ENCODE data around the gene COL27A1. TPM values are rescaled to one million over a fixed set of nuclear protein-coding genes. Genes with fewer than 3 reads are reported as not detected.

Gene COL27A1
- total RNA-seq, 2 donors from 2014 or later: 1.3 to 2.4 TPM

DNA sequence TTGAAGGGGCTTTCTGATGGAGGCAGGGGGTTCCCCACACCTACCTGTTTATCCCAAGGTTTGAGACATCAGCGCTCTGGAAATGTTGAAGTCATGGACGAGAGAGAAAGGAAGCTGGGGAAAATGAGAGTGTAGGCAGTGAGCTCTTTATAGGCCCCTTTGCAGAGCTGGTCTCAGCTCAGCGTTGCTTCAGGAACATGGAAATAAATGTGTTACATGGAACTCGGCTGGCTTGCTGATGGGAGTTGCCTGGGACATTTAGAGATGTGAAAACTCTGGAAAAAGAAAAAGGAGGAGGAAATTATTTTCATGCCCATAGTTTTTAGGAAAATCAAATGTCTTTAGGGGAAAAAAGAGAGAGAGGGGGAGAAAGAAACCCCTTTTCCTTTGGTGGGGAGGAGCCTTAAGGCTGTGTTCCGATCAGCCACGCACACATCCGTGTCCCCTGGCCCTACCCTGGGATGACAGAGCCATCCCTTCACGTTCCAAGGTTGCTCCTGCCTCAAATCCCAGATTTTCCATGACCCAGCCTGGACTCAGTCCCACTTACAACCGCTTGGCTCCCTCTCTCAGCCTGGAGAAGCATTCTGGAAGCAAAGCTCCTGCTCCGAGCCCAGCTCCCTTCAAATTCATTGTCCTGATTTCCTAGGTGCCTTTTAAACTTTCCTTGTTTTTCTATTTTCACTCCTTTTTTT, 78.3 kb downstream of the COL27A1 start:
- ATAC-seq (replicated peaks in 1 of 2) (no peak), DNase-seq (no peak)
- Mint-ChIP-seq H3K4me3 (no peak overlapping the region), H3K4me1 (ENCODE audit: low read depth) (no peaks in the 10 kb centered on the region), H3K9me3 (no peaks in the 10 kb centered on the region), H3K36me3 (ENCODE audit: insufficient read depth in 2 of 2) (no peaks in the 10 kb centered on the region), H3K27me3 (ENCODE audit: low read depth) (no peaks in the 10 kb centered on the region), H3K27ac (no peak overlapping the region)

DNA sequence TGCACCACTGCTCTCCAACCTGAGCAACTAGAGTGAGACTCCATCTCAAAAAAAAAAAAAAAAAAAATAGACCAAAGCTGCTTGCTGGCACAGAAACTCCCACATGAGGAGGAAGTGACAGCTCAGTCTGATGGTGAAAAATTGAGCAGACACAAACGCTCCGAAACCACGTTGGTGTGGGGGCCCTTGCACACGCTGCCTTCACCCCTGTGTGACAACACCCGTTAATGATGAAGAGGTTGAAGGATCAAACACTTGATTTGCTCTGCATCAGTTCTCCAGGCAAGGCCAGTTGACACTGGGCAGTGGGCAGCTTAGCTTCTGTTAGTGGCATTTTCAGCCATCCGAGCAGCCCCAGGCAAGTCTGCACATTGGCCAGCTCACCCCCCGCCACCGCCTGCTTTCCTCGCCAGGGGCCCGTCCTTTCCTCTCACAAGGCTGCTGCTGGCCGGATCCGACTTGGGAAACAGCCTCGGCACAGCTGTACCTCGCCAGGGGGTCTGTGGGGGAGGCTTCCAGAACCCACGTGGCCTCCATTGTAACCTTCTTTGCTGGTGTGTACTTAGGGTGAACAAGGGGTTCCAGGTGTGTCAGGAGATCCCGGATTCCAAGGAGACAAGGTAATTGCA, 79.8 kb downstream of the COL27A1 start:
- no peaks in the 10 kb centered on the region for H3K4me1 Mint-ChIP-seq (ENCODE audit: low read depth)
- ATAC-seq (replicated peaks in 1 of 2) (peak; percentile 61 to 74), DNase-seq (peak; percentile 5 to 20)
- no peak overlapping the region for H3K4me3 Mint-ChIP-seq
- H3K27ac Mint-ChIP-seq: no peak overlapping the region
- no peaks in the 10 kb centered on the region for H3K36me3 Mint-ChIP-seq (ENCODE audit: insufficient read depth in 2 of 2)
- H3K27me3 Mint-ChIP-seq (ENCODE audit: low read depth): no peaks in the 10 kb centered on the region
- no peaks in the 10 kb centered on the region for H3K9me3 Mint-ChIP-seq

DNA sequence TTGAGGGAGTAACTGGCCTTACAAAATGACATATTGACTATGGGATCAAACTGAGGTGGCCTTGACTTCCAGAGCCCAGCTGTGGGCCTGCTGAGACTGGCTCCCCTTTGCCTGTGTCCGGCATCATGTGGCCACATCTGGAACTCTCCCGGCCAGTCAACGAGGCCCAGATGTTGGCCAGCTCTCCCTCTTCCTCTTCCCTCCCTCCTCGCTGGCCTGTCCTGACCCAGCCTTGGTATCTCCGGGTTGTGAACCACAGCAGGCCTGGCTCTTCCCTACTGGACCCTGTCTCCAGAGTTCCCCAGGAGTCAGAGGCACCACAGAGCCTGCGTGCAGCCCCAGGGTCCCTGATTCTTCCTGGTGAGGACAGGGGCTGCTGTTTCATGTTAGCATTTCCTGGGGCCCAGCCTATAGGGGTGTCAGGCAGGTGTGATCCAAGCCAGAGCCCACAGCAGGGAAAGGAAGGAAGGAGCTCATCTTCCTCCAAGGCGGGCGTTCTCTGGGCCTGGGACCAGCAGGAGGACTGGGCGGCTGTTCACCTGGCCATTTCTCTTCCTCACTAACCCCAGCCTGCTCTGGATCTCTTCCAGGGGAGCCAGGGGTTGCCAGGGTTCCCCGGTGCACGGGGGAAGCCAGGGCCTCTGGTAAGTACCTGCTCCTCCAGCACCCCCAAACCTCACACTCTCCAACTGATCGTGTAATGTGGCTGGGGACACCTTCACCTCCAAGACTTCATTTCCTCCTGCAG, 81.2 kb downstream of the COL27A1 start:
- Mint-ChIP-seq H3K27me3 (ENCODE audit: low read depth) (no peaks in the 10 kb centered on the region), H3K9me3 (no peaks in the 10 kb centered on the region), H3K27ac (no peak overlapping the region), H3K4me3 (no peak overlapping the region), H3K4me1 (ENCODE audit: low read depth) (no peaks in the 10 kb centered on the region), H3K36me3 (ENCODE audit: insufficient read depth in 2 of 2) (no peaks in the 10 kb centered on the region)
- ATAC-seq (replicated peaks in 1 of 2) (no peak), DNase-seq (no peak)

DNA sequence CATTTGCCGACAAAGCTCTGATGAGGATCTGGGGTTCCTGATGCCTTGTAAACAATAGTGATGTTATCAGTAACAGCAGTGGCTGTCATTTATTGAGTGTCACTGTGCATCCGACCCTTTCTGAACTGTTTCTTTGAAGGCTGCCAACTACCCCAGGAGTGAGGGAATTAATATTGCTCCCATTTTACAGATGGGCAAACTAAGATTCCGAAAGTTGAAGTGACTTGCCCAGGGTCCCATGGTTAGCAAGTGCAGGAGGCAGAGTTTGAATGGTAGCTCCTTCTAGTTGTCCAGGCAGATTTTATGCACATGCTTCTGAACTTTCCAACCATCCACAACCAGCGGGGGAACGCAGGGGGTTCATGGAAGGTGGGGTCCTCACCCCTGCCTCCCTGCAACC, 81.9 kb downstream of the COL27A1 start:
- Mint-ChIP-seq H3K27me3 (ENCODE audit: low read depth) (no peaks in the 10 kb centered on the region), H3K27ac (no peak overlapping the region), H3K4me3 (no peak overlapping the region), H3K4me1 (ENCODE audit: low read depth) (no peaks in the 10 kb centered on the region), H3K9me3 (no peaks in the 10 kb centered on the region), H3K36me3 (ENCODE audit: insufficient read depth in 2 of 2) (no peaks in the 10 kb centered on the region)
- DNase-seq: no peak
- ATAC-seq (replicated peaks in 1 of 2): no peak

DNA sequence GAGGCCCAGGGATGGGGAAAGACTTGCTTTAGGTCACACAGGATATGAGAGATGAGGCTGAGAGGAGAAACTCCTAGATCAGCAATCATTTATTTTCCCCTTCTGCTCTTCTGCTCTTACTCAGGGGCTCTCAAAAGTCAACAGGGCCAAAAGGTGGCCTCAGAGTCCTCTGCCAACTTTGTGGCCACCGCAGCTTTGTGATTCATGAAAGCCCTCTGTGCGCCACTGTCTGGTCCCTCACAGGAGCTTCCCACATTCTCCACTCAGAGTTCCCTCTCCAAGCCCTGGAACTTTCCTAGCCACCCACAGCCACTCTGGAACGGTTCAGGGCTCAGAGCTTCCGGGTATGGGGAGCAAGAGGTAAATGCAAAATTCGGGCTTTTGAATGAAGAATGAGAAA, 82.4 kb downstream of the COL27A1 start:
- Mint-ChIP-seq H3K27ac (no peak overlapping the region), H3K9me3 (no peaks in the 10 kb centered on the region), H3K27me3 (ENCODE audit: low read depth) (no peaks in the 10 kb centered on the region), H3K4me1 (ENCODE audit: low read depth) (no peaks in the 10 kb centered on the region), H3K36me3 (ENCODE audit: insufficient read depth in 2 of 2) (no peaks in the 10 kb centered on the region), H3K4me3 (no peak overlapping the region)
- DNase-seq (no peak), ATAC-seq (replicated peaks in 1 of 2) (no peak)

DNA sequence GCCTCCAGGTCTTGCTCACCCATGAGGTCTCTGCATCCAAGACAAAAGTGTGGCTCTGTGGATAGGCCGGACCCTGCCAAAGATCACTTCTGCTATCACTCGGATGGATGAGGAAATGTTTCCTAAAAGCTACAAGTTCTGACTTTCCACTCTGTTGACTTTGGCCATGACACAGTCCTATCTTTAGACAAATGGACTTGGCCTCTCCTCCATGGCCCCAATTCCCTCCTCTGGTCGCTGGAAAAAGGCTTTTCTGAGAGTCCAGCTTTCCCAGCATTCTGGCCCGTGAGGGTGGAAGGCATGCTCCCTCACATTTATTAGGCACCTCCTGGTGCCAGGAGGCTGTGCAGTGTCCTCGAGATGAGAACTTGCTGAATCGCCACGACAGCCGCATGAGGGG, 83.1 kb downstream of the COL27A1 start:
- Mint-ChIP-seq H3K9me3 (no peaks in the 10 kb centered on the region), H3K4me3 (no peak overlapping the region), H3K4me1 (ENCODE audit: low read depth) (no peaks in the 10 kb centered on the region), H3K27me3 (ENCODE audit: low read depth) (no peaks in the 10 kb centered on the region), H3K27ac (no peak overlapping the region), H3K36me3 (ENCODE audit: insufficient read depth in 2 of 2) (no peaks in the 10 kb centered on the region)
- DNase-seq (no peak), ATAC-seq (replicated peaks in 1 of 2) (no peak)

DNA sequence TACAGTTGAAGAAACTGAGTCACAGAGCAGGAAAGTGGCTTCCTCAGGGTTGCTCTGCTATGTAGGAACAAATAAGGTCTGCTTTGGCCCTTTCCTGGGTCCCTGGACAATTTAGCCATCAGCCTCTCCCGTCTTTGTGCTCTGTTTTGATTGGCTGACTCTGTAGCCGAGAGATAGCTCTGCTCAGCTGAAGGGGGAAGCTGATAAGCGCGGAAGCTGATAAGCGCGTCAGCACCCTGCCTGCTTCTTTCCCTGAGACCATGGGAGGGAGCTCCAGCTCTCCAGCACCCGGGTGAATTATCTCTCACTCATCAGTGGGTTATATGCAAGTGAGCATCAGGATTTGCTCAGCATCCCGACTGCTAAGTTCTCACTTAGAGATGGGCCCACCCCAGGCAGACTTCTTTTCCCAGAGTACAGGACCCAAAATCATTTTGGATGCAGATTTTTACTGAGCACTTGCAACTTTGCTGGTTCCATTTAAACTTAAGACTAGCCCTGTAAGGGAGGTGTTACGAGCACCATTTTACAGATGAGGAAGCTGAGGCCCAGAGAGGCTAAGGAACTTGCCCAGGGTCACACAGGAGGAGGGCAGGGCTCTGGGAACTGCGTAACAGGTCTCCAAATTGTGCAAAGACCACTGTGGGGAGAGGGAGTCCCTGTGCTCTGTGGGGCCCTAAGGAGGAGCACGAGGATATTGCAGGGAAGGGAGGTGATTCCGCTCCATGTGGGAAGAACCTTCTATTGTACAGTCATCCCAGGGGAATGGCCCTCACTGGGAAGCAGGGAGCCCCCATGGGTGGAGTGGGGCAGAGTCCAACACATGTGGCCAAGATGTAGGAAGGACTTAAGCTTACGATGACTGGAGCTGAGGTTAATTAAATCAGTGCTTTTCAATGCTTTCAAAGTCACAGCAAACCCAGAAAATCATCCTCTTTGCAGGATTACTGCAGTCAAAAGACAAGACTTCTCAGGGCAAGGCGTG, 83.8 kb downstream of the COL27A1 start:
- no peak overlapping the region for H3K27ac Mint-ChIP-seq
- DNase-seq: no peak

DNA sequence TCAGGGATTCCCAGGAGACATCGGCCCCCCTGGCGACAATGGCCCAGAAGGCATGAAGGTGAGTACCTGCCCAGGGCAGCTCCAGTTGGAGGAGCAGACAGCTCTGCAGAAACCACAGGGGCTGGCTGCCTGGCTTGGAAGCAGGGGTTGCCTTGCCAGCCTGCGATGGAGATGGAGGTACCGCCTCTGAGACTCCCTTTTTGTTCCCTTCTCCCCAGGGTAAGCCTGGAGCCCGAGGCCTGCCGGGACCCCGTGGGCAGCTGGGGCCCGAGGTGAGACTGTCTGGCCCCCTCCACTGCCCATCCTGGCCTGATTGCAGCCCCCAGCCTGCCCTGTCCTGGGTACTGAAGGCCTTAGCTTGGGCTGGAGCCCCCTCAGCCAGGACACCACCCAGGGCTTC, 84.9 kb downstream of the COL27A1 start:
- ATAC-seq (replicated peaks in 1 of 2): no peak
- DNase-seq: no peak
- Mint-ChIP-seq H3K4me1 (ENCODE audit: low read depth) (no peaks in the 10 kb centered on the region), H3K27me3 (ENCODE audit: low read depth) (no peaks in the 10 kb centered on the region), H3K4me3 (no peak overlapping the region), H3K27ac (no peak overlapping the region), H3K9me3 (no peaks in the 10 kb centered on the region), H3K36me3 (ENCODE audit: insufficient read depth in 2 of 2) (no peaks in the 10 kb centered on the region)

More for the DNA sequence above, 83.8 kb downstream of the COL27A1 start:
- no peaks in the 10 kb centered on the region for H3K36me3 Mint-ChIP-seq (ENCODE audit: insufficient read depth in 2 of 2)
- H3K4me1 Mint-ChIP-seq (ENCODE audit: low read depth): no peaks in the 10 kb centered on the region
- H3K27me3 Mint-ChIP-seq (ENCODE audit: low read depth): no peaks in the 10 kb centered on the region
- no peak for ATAC-seq (replicated peaks in 1 of 2)
- no peaks in the 10 kb centered on the region for H3K9me3 Mint-ChIP-seq
- no peak overlapping the region for H3K4me3 Mint-ChIP-seq

DNA sequence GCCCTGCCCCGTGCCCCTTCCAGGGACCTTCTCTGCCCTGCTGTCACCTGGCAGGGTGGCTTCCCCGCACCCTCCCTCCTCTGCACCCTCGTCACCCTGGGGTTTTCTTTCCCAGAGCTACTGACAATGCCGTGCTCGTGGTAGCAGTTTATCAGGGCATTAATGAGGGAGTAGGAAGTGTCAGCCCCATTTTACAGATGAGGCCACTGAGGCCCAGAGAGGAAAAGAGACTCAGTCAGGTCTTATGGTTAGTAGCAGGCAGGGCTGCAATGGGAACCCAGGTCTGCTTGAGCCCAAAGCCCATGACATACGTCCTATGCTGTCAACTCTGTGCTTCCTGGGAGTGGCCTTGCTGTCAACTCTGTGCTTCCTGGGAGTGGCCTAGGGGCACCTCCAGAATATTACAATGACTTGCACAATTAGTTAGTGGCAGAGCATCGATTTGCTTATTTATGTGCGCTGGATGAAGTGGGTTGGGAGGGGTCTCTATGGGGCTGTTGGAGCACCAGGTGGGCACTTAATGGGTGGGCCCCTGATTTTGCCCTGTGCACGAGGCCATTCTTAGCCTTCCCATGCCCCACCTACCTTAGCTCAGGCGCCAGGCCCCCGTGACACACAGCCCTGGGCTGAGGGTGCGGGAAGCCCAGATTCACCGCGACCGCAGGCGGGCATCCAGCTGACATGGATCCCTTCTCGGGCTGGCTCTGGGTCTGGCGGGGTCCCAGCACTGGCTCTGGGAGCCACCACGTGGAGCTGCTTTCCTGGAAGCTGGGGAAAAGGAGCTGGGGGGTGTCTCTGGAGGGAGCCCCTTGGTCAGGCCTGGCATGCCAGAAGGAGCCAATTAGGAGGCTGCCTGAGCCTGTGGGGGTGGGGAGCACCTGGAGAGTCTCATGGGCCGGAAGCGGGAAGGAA, 85.6 kb downstream of the COL27A1 start:
- DNase-seq (no peak), ATAC-seq (replicated peaks in 1 of 2) (peak in 1 of 2 donors; percentile 26)
- H3K4me1 Mint-ChIP-seq (ENCODE audit: low read depth): no peaks in the 10 kb centered on the region
- H3K4me3 Mint-ChIP-seq: no peak overlapping the region
- H3K27ac Mint-ChIP-seq: no peak overlapping the region
- no peaks in the 10 kb centered on the region for H3K36me3 Mint-ChIP-seq (ENCODE audit: insufficient read depth in 2 of 2)
- no peaks in the 10 kb centered on the region for H3K9me3 Mint-ChIP-seq
- no peaks in the 10 kb centered on the region for H3K27me3 Mint-ChIP-seq (ENCODE audit: low read depth)

DNA sequence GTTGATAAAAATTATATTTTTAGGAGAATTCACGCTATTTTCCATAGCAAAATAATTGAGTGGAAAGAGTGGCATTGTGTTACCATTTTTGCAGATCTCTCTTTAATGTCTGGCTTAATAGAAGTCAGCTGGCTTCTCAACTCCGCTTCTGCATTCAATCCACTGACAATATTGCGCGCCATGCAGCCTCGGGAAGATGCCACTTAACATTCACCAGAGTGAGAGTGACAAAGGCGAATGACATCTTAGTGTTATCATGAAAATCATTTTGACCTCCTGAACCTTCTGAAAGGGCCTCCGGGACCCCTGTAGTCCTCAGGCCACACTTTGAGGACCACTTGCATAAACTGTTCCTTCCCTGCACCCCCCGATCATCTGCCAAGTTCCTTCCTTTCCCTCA, 87.5 kb downstream of the COL27A1 start:
- Mint-ChIP-seq H3K27ac (no peak overlapping the region), H3K4me1 (ENCODE audit: low read depth) (no peaks in the 10 kb centered on the region), H3K4me3 (no peak overlapping the region), H3K9me3 (no peaks in the 10 kb centered on the region), H3K36me3 (ENCODE audit: insufficient read depth in 2 of 2) (no peaks in the 10 kb centered on the region), H3K27me3 (ENCODE audit: low read depth) (no peaks in the 10 kb centered on the region)
- no peak for DNase-seq
- ATAC-seq (replicated peaks in 1 of 2): no peak

DNA sequence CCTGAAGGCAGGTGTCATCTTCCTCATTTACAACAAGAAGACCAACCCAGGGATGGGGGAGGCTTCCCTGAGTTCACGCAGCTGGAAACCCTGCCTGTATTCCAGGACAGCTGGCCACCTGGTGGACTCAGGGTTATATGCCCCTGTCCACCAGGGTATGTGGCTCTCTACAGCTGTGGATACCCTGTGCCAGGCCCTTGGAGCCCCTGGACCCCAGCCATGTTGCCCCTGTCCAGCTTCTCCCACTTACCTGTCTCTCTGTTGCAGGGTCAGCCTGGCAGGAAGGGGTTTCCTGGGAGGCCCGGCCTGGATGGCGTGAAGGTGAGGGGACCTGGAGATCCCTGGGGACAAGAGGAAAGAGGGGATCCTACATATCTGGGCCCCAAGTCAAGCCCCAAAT, 87.9 kb downstream of the COL27A1 start:
- Mint-ChIP-seq H3K27ac (no peak overlapping the region), H3K4me3 (no peak overlapping the region)

DNA sequence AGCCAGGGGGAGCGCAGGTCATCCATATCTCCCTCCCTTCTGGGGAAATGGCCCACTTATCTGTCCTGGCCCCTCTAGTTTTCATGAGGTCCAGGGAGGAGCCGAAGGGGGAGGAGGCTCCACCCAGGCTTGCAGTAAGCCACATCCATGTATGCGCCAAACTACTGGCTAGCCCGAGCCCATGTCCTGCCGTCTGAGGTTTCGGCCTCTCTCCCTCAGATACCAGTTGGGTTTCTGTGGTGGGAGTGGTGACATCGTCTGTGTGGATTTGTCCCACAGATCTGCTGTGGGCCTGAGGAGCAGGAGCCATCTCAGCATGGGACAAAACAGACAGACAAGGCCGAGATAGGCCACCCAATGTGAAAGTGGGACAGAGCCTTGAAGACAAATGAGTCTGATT, 89.2 kb downstream of the COL27A1 start:
- H3K4me1 Mint-ChIP-seq (ENCODE audit: low read depth): no peaks in the 10 kb centered on the region

More for the DNA sequence above, 87.9 kb downstream of the COL27A1 start:
- Mint-ChIP-seq H3K4me1 (ENCODE audit: low read depth) (no peaks in the 10 kb centered on the region), H3K27me3 (ENCODE audit: low read depth) (no peaks in the 10 kb centered on the region), H3K9me3 (no peaks in the 10 kb centered on the region), H3K36me3 (ENCODE audit: insufficient read depth in 2 of 2) (no peaks in the 10 kb centered on the region)
- no peak for DNase-seq
- no peak for ATAC-seq (replicated peaks in 1 of 2)

More for the DNA sequence above, 89.2 kb downstream of the COL27A1 start:
- Mint-ChIP-seq H3K4me3 (no peak overlapping the region), H3K27me3 (ENCODE audit: low read depth) (no peaks in the 10 kb centered on the region), H3K36me3 (ENCODE audit: insufficient read depth in 2 of 2) (no peaks in the 10 kb centered on the region), H3K9me3 (no peaks in the 10 kb centered on the region), H3K27ac (no peak overlapping the region)
- ATAC-seq (replicated peaks in 1 of 2): no peak
- no peak for DNase-seq

All from activated T-cell treated with anti-CD3 and anti-CD28 coated beads, Interleukin-2, amount 50 U/mL, for 72 hours (primary cell).